ENCODE data around the gene SHC2. TPM values are rescaled to one million over a fixed set of nuclear protein-coding genes. Genes with fewer than 3 reads are reported as not detected.

SHC2 gene
- total and polyA plus RNA-seq, 2 of the 8 experiments (the other 6 are each of a cell fraction or from before 2014, with no cell fraction given) = 4.4 to 7.3 TPM

DNA sequence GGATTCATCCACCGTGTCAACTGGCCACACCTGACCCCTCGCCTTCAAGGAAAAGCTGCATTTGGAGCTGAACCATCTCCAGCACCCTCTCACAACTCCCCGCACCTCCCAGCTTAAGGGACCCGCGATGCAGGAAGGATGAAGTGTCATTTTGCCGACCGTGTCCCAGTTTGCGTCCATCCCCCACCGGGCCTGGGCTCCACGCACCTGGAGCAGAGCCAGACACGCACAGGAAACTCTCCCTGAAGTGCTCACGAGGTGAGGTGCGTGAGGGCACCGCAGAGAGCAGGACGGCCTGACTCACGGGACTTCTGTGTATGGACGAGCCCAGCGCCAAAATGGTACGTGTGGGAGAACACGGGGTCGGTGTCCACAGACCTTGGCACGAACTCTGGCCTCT is 7.2 kb downstream of the SHC2 start:
- no peak overlapping the region for H4K8ac ChIP-seq (ENCODE audit: extremely low read depth, insufficient read depth, low read length)
- CTCF ChIA-PET (ENCODE audit: partially characterized antibody) = interaction anchor here (0.9 to 1.7 kb wide), 2 partner anchors 19 to 69 kb away, joined by 4 read pairs; no protein-coding TSS in a partner anchor
- WGBS, 2 experiments (ENCODE audit: extremely low coverage in 1 of 2, insufficient coverage in 1 of 2, insufficient read length in 1 of 2, insufficient replicate concordance in 2 of 2, low coverage in 1 of 2, low lambda C conversion rate in 2 of 2, missing lambda C conversion rate in 1 of 2) = 94% methylated on average over 22 of the region's 22 CpGs; no CpG with 5 or more reads in 1 of the 2 experiments
- H3K36me3 ChIP-seq (ENCODE audit: control insufficient read depth in 2 of 4, insufficient read depth in 4 of 4, low read length in 3 of 4) = no peaks in the 10 kb centered on the region
- no peak overlapping the region for H2AK5ac ChIP-seq (ENCODE audit: low read depth, low read length)
- H3K14ac ChIP-seq (ENCODE audit: insufficient read length) = no peak overlapping the region
- no peak overlapping the region for H2BK20ac ChIP-seq (ENCODE audit: low read length)
- DNase-seq (ENCODE audit: low read depth in 1 of 2, low spot score in 2 of 2) (no peak), FAIRE-seq (no peak)
- H2BK15ac ChIP-seq (ENCODE audit: low read length) = no peak overlapping the region
- POLR2A ChIA-PET (ENCODE audit: partially characterized antibody) = no interaction called here
- peak overlapping the region; percentile 30 for H4K91ac ChIP-seq (replicated peaks; ENCODE audit: insufficient read length, low read length)
- no peak overlapping the region for H3K27ac ChIP-seq (ENCODE audit: low read depth, low read length)
- H2AFZ ChIP-seq (ENCODE audit: low read length) = no peak overlapping the region
- H3K79me1 ChIP-seq (ENCODE audit: low read depth, low read length) = no peaks in the 10 kb centered on the region
- no peaks in the 10 kb centered on the region for H3K23me2 ChIP-seq (ENCODE audit: low read depth, low read length)
- no peaks in the 10 kb centered on the region for H3K79me2 ChIP-seq (ENCODE audit: control insufficient read depth in 1 of 2, insufficient read depth in 2 of 2, low read length in 2 of 2)
- no peaks in the 10 kb centered on the region for H3K27me3 ChIP-seq (replicated peaks in 1 of 4; ENCODE audit: control insufficient read depth in 3 of 4, extremely low read depth in 1 of 4, insufficient read depth in 3 of 4, low read length in 3 of 4)
- no peak overlapping the region for H3K9ac ChIP-seq (replicated peaks in 1 of 4; ENCODE audit: extremely low read depth in 1 of 4, low read depth in 3 of 4, low read length in 3 of 4)
- H3K4me3 ChIP-seq (ENCODE audit: extremely low read depth in 1 of 4, insufficient read depth in 2 of 4, low read depth in 3 of 4, low read length in 4 of 4) = no peak overlapping the region
- H3K18ac ChIP-seq (ENCODE audit: extremely low read depth, low read length) = no peak overlapping the region
- H3K23ac ChIP-seq (ENCODE audit: insufficient read length) = no peak overlapping the region
- no peak overlapping the region for H4K5ac ChIP-seq (ENCODE audit: insufficient read length, low read depth, low read length)
- H3K4me1 ChIP-seq (replicated peaks in 1 of 4; ENCODE audit: control insufficient read depth in 3 of 4, insufficient read depth in 4 of 4, low read length in 3 of 4) = no peaks in the 10 kb centered on the region
- H2BK12ac ChIP-seq (ENCODE audit: low read depth, low read length) = no peak overlapping the region
- no peak overlapping the region; the same call in 1 of the 2 replicates for H2BK5ac ChIP-seq (ENCODE audit: low read depth, low read length)
- no peak overlapping the region for H3K4ac ChIP-seq (replicated peaks; ENCODE audit: insufficient read length, low read depth, low read length)
- TF ChIP-seq KDM1A (IDR thresholded peaks at IDR 0.05; ENCODE audit: borderline replicate concordance, low read length) = no peak
- H2BK120ac ChIP-seq (replicated peaks; ENCODE audit: low read depth, low read length) = no peak overlapping the region
- peaks cover 12 to 15% of the 10 kb centered on the region in 2 experiments; a peak in 3 of 4 replicates for H3K9me3 ChIP-seq (ENCODE audit: insufficient read depth in 2 of 2, low read depth in 1 of 2, low read length in 1 of 2)
- no peaks in the 10 kb centered on the region for H4K20me1 ChIP-seq (replicated peaks in 1 of 2; ENCODE audit: control insufficient read depth in 1 of 2, insufficient read depth in 2 of 2, low read length in 2 of 2)
- no peak overlapping the region for H3K56ac ChIP-seq (replicated peaks; ENCODE audit: insufficient read length, low read depth, low read length)
- no peak overlapping the region for H3K4me2 ChIP-seq (ENCODE audit: insufficient read depth in 1 of 2, low read depth in 2 of 2, low read length in 2 of 2)

Data from H1 (cell line).